CD4-positive, alpha-beta T cell treated with Interleukin-2 at 100 ng/mL for 4 hours (primary cell): ENCODE results near the gene MCTP2.
"Not testable (repeated sequence)": the region's sequence is repeated elsewhere in the genome, so short reads cannot be mapped to it uniquely, and the experiment has no call there.

Source experiments
- DNase-seq: peaks from one replicate; pipeline ENCODE4 v3.0.0-alpha.2; 2020; ENCODE audit warnings: low spot score

MCTP2 gene

GRCh38 chr15:94236608-94237007 is 5.2 kb downstream of the MCTP2 start:
- no peak for DNase-seq

- no peak for DNase-seq
These were observed 6.5 kb downstream of the MCTP2 start for GRCh38 chr15:94237903-94238302.

GRCh38 chr15:94238539-94239118 is 7.3 kb downstream of the MCTP2 start:
- no peak for DNase-seq

- no peak for DNase-seq
These were observed 8.1 kb downstream of the MCTP2 start for GRCh38 chr15:94239474-94239873.

GRCh38 chr15:94240480-94240879 is 9.1 kb downstream of the MCTP2 start:
- DNase-seq = no peak

GRCh38 chr15:94242257-94242656 is 10.9 kb downstream of the MCTP2 start:
- DNase-seq = no peak

GRCh38 chr15:94243003-94243402 is 11.6 kb downstream of the MCTP2 start:
- DNase-seq = not testable (repeated sequence)

- DNase-seq = no peak
These were observed 12.1 kb downstream of the MCTP2 start for GRCh38 chr15:94243418-94243817.

- DNase-seq = no peak
These were observed 14.7 kb downstream of the MCTP2 start for GRCh38 chr15:94246016-94246415.

- no peak for DNase-seq
These were observed 16.7 kb downstream of the MCTP2 start for GRCh38 chr15:94247789-94248638.

- DNase-seq = no peak
These were observed 19.4 kb downstream of the MCTP2 start for GRCh38 chr15:94250801-94251200.

- DNase-seq = no peak
These were observed 20.9 kb downstream of the MCTP2 start for GRCh38 chr15:94252223-94252766.

- DNase-seq = no peak
These were observed 21.6 kb downstream of the MCTP2 start for GRCh38 chr15:94252906-94253491.

GRCh38 chr15:94253742-94254141 is 22.4 kb downstream of the MCTP2 start:
- DNase-seq = no peak

GRCh38 chr15:94255540-94255939 is 24.2 kb downstream of the MCTP2 start:
- no peak for DNase-seq

- DNase-seq = no peak
These were observed 25.1 kb downstream of the MCTP2 start for GRCh38 chr15:94256511-94256910.

- DNase-seq = not testable (repeated sequence)
These were observed 26.4 kb downstream of the MCTP2 start for GRCh38 chr15:94257776-94258175.

GRCh38 chr15:94258246-94258645 is 26.9 kb downstream of the MCTP2 start:
- no peak for DNase-seq

- no peak for DNase-seq
These were observed 27.9 kb downstream of the MCTP2 start for GRCh38 chr15:94259121-94259751.

GRCh38 chr15:94259863-94260262 is 28.5 kb downstream of the MCTP2 start:
- no peak for DNase-seq

GRCh38 chr15:94262201-94262600 is 30.8 kb downstream of the MCTP2 start:
- no peak for DNase-seq
